Neural cell (in vitro differentiated cells): ENCODE data around the gene SCN3B. TPM values are rescaled to one million over a fixed set of nuclear protein-coding genes. Genes with fewer than 3 reads are reported as not detected.

Source experiments
- H2AFZ ChIP-seq: fragments of 200-600, 300-800 bp; sonication (generic), shearing (Covaris generic); 2 replicates; pipeline ENCODE4 v1.6.0; 2014; ENCODE audit warnings: low read depth, mild to moderate bottlenecking, antibody characterized with exemption, low read length, moderate library complexity
- H3F3A ChIP-seq: fragments of 200-600 bp; shearing (Covaris generic); 2 replicates; pipeline ENCODE4 v1.6.1; 2016; ENCODE audit warnings: mild to moderate bottlenecking, moderate library complexity, mixed read lengths, antibody characterized with exemption, low read length; ENCODE audit not compliant: insufficient read depth, poor library complexity, severe bottlenecking
- H3K27ac ChIP-seq: fragments of 200-600, 300-800 bp; sonication (generic), shearing (Covaris generic); 2 replicates; pipeline ENCODE4 v1.5.1; 2014; ENCODE audit warnings: mild to moderate bottlenecking, low read length, moderate library complexity
- H3K27me3 ChIP-seq: fragments of 300-800, 200-600 bp; sonication (generic), shearing (Covaris generic); 2 replicates; pipeline ENCODE4 v1.6.0; 2014; ENCODE audit warnings: mild to moderate bottlenecking, low read depth, low read length, moderate library complexity; ENCODE audit not compliant: insufficient read depth
- H3K36me3 ChIP-seq: fragments of 300-800, 200-600 bp; sonication (generic), shearing (Covaris generic); 2 replicates; pipeline ENCODE4 v1.5.1; 2014; ENCODE audit warnings: mild to moderate bottlenecking, antibody characterized with exemption, low read length, moderate library complexity; ENCODE audit not compliant: insufficient read depth
- H3K4me2 ChIP-seq: fragments of 300-800, 200-600 bp; sonication (generic), shearing (Covaris generic); 2 replicates; pipeline ENCODE4 v1.6.0; 2014; ENCODE audit warnings: mild to moderate bottlenecking, low read length
- H3K4me3 ChIP-seq: fragments of 300-800, 200-600 bp; sonication (generic), shearing (Covaris generic); 2 replicates; pipeline ENCODE4 v1.5.1; 2014; ENCODE audit warnings: mild to moderate bottlenecking, low read length, moderate library complexity
- H3K79me2 ChIP-seq: fragments of 200-600 bp; shearing (Covaris generic); replicated peaks from 2 replicates; pipeline ENCODE4 v1.6.0; 2014; ENCODE audit warnings: mild to moderate bottlenecking, low read length, moderate library complexity; ENCODE audit not compliant: insufficient read depth
- H3K9ac ChIP-seq: fragments of 300-800, 200-600 bp; sonication (generic), shearing (Covaris generic); 2 replicates; pipeline ENCODE4 v1.6.1; 2016; ENCODE audit warnings: mild to moderate bottlenecking, low read length, mixed read lengths
- H3K9me2 ChIP-seq: fragments of 200-600 bp; shearing (Covaris generic); 2 replicates; pipeline ENCODE4 v1.6.1; 2016; ENCODE audit warnings: mild to moderate bottlenecking, low read length, mixed read lengths; ENCODE audit not compliant: insufficient read depth
- H3K9me3 ChIP-seq: fragments of 200-600, 300-800 bp; sonication (generic), shearing (Covaris generic); 2 replicates; pipeline ENCODE4 v1.6.1; 2016; ENCODE audit warnings: mild to moderate bottlenecking, mixed run types, low read length, moderate library complexity, mixed read lengths
- H4K20me1 ChIP-seq: fragments of 200-600 bp; shearing (Covaris generic); 2 replicates; pipeline ENCODE4 v1.6.1; 2016; ENCODE audit warnings: mild to moderate bottlenecking, mixed run types; ENCODE audit not compliant: insufficient read depth
- CTCF ChIP-seq: fragments of 450-650 bp; IDR thresholded peaks from 2 replicates; pipeline ENCODE4 v1.5.1; 2014; ENCODE audit warnings: antibody characterized with exemption, mild to moderate bottlenecking, moderate library complexity; ENCODE audit not compliant: poor library complexity, severe bottlenecking
- EP300 ChIP-seq: fragments of 450-650 bp; conservative IDR thresholded peaks from 2 replicates; pipeline ENCODE4 v1.6.1; 2014; ENCODE audit warnings: antibody characterized with exemption, mild to moderate bottlenecking, moderate library complexity; ENCODE audit not compliant: poor library complexity, severe bottlenecking
- EZH2 ChIP-seq: fragments of 200-600, 300-800 bp; shearing (Covaris generic), sonication (generic); IDR thresholded peaks from 2 replicates; pipeline ENCODE4 v1.6.1; 2014; ENCODE audit warnings: antibody characterized with exemption, low read length, borderline replicate concordance, mild to moderate bottlenecking; ENCODE audit not compliant: insufficient read depth, poor library complexity, severe bottlenecking
- MXI1 ChIP-seq: fragments of 450-650 bp; conservative IDR thresholded peaks from 2 replicates; pipeline ENCODE4 v1.6.1; 2014; ENCODE audit warnings: antibody characterized with exemption, mild to moderate bottlenecking; ENCODE audit not compliant: poor library complexity, severe bottlenecking
- POLR2AphosphoS5 ChIP-seq: IDR thresholded peaks from 2 replicates; pipeline ENCODE4 v1.6.1; 2012
- RAD21 ChIP-seq: fragments of 450-650 bp; conservative IDR thresholded peaks from 2 replicates; pipeline ENCODE4 v1.6.1; 2014; ENCODE audit warnings: antibody characterized with exemption, mild to moderate bottlenecking, moderate library complexity
- SMC3 ChIP-seq: fragments of 450-650 bp; conservative IDR thresholded peaks from 2 replicates; pipeline ENCODE4 v1.6.1; 2014; ENCODE audit warnings: antibody characterized with exemption, mild to moderate bottlenecking, moderate library complexity; ENCODE audit not compliant: poor library complexity
- TAF1 ChIP-seq: IDR thresholded peaks from 2 replicates; pipeline ENCODE4 v1.6.1; 2012; ENCODE audit warnings: low read depth
- polyA plus RNA-seq: library from polyadenylated mRNA; depleted of rRNA; stranded (reverse); fragments of >200 nt; gene quantifications from 2 replicates; pipeline ENCODE4 v1.2.3, GENCODE V29; 2014
- TF ChIP-seq, protein P1 (sequence below): IDR thresholded peaks from 2 replicates; pipeline ENCODE4 v1.6.1; 2012; ENCODE audit warnings: borderline replicate concordance

Gene SCN3B
- polyA plus RNA-seq, 1 donor from 2014 or later: 42.1 TPM

DNA sequence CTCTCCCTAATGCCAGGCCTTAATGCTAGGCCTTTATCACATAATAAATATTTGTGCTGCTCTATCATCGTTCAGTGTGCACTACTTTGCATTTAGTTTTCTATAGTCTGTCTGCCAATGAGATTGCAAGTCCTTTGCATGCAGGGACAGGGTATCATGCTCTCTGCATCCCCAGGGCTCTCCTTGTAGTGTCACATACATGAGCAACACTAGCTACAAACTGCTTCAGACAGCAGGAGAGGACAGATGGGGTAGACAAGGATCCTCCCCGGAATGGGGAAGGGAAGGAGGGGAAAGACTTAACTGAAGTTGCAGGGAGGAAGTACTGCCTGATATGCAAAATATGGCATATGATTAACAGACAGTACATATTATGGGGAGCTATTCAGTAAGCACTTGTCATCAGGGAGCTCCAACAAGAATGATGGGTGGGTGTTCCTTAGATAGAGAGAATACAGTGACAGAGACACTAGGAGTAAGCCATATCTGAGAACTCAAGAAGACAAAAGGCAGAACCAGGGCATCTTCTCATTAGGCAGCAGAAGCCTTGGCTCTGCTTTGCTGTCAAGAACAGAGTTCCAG is 44.2 kb upstream of the SCN3B start:
- Histone ChIP-seq H3K27me3 (no peaks in the 10 kb centered on the region), H3K9me2 (no peaks in the 10 kb centered on the region), H3K79me2 (no peaks in the 10 kb centered on the region), H4K20me1 (no peaks in the 10 kb centered on the region), H3K36me3 (no peaks in the 10 kb centered on the region), H3K4me3 (no peak overlapping the region), H3F3A (no peaks in the 10 kb centered on the region), H3K9me3 (no peaks in the 10 kb centered on the region), H3K27ac (no peak overlapping the region), H2AFZ (no peak overlapping the region), H3K4me2 (no peak overlapping the region), H3K9ac (no peak overlapping the region)
- TF ChIP-seq POLR2AphosphoS5: no peak
- TF ChIP-seq, protein P1, sequence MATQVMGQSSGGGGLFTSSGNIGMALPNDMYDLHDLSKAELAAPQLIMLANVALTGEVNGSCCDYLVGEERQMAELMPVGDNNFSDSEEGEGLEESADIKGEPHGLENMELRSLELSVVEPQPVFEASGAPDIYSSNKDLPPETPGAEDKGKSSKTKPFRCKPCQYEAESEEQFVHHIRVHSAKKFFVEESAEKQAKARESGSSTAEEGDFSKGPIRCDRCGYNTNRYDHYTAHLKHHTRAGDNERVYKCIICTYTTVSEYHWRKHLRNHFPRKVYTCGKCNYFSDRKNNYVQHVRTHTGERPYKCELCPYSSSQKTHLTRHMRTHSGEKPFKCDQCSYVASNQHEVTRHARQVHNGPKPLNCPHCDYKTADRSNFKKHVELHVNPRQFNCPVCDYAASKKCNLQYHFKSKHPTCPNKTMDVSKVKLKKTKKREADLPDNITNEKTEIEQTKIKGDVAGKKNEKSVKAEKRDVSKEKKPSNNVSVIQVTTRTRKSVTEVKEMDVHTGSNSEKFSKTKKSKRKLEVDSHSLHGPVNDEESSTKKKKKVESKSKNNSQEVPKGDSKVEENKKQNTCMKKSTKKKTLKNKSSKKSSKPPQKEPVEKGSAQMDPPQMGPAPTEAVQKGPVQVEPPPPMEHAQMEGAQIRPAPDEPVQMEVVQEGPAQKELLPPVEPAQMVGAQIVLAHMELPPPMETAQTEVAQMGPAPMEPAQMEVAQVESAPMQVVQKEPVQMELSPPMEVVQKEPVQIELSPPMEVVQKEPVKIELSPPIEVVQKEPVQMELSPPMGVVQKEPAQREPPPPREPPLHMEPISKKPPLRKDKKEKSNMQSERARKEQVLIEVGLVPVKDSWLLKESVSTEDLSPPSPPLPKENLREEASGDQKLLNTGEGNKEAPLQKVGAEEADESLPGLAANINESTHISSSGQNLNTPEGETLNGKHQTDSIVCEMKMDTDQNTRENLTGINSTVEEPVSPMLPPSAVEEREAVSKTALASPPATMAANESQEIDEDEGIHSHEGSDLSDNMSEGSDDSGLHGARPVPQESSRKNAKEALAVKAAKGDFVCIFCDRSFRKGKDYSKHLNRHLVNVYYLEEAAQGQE: no peak
- no peak for TF ChIP-seq CTCF
- no peak for TF ChIP-seq RAD21
- TF ChIP-seq MXI1: no peak
- no peak for TF ChIP-seq EZH2
- no peak for TF ChIP-seq EP300
- no peak for TF ChIP-seq SMC3
- TF ChIP-seq TAF1: no peak

- Histone ChIP-seq H2AFZ (no peak overlapping the region), H3K79me2 (no peaks in the 10 kb centered on the region), H3K4me3 (no peak overlapping the region), H3K4me2 (no peak overlapping the region), H4K20me1 (no peaks in the 10 kb centered on the region), H3K27ac (no peak overlapping the region), H3K27me3 (no peaks in the 10 kb centered on the region), H3K9ac (no peak overlapping the region), H3K9me2 (no peaks in the 10 kb centered on the region), H3K36me3 (no peaks in the 10 kb centered on the region), H3K9me3 (no peaks in the 10 kb centered on the region), H3F3A (no peaks in the 10 kb centered on the region)
- TF ChIP-seq CTCF (no peak), POLR2AphosphoS5 (no peak), EP300 (no peak), MXI1 (no peak), EZH2 (no peak), RAD21 (no peak), SMC3 (no peak), TAF1 (no peak)
- TF ChIP-seq, protein P1: no peak
These were observed 41.8 kb upstream of the SCN3B start for GRCh38 chr11:123696183-123696582.
